Smooth muscle cell (in vitro differentiated cells): ENCODE results near the gene NHLRC2. TPM values are rescaled to one million over a fixed set of nuclear protein-coding genes. Genes with fewer than 3 reads are reported as not detected.

Experiments
- DNase-seq: peaks from one replicate; lab custom pipeline; 2025; ENCODE audit not compliant: unreplicated experiment; lab: John Stamatoyannopoulos, UW
- H2AFZ ChIP-seq: fragments of 200-600 bp; sonication (generic); 2 replicates; pipeline ENCODE4 v1.6.0; 2016; ENCODE audit warnings: antibody characterized with exemption, low read depth, mild to moderate bottlenecking
- H3F3A ChIP-seq: fragments of 200-600 bp; sonication (generic); 2 replicates; pipeline ENCODE4 v1.6.0; 2017; ENCODE audit warnings: antibody characterized with exemption, low read depth
- H3K27ac ChIP-seq: fragments of 200-600 bp; sonication (generic); 2 replicates; pipeline ENCODE4 v1.5.1; 2016; ENCODE audit warnings: low read depth, mild to moderate bottlenecking
- H3K27me3 ChIP-seq: fragments of 200-600 bp; sonication (generic); 2 replicates; pipeline ENCODE4 v1.6.1; 2016; ENCODE audit warnings: low read depth, mild to moderate bottlenecking
- H3K36me3 ChIP-seq: fragments of 200-600 bp; sonication (generic); 2 replicates; pipeline ENCODE4 v1.5.1; 2016; ENCODE audit warnings: low read depth
- H3K4me1 ChIP-seq: fragments of 200-600 bp; sonication (generic); 2 replicates; pipeline ENCODE4 v1.5.1; 2016; ENCODE audit warnings: low read depth
- H3K4me2 ChIP-seq: fragments of 200-600 bp; sonication (generic); 2 replicates; pipeline ENCODE4 v1.6.0; 2016; ENCODE audit warnings: mild to moderate bottlenecking
- H3K4me3 ChIP-seq: fragments of 200-600 bp; sonication (generic); 2 replicates; pipeline ENCODE4 v1.5.1; 2016; ENCODE audit warnings: mild to moderate bottlenecking
- H3K79me2 ChIP-seq: fragments of 200-600 bp; sonication (generic); 2 replicates; pipeline ENCODE4 v1.6.0; 2016; ENCODE audit warnings: low read depth, mild to moderate bottlenecking
- H3K9ac ChIP-seq: fragments of 200-600 bp; sonication (generic); 2 replicates; pipeline ENCODE4 v1.6.0; 2016; ENCODE audit warnings: low read depth
- H3K9me3 ChIP-seq: fragments of 200-600 bp; sonication (generic); replicated peaks from 2 replicates; pipeline ENCODE4 v1.5.1; 2016; ENCODE audit warnings: low read depth
- H4K20me1 ChIP-seq: fragments of 200-600 bp; sonication (generic); 2 replicates; pipeline ENCODE4 v1.6.0; 2016; ENCODE audit warnings: low read depth
- WGBS: methylation state at CpG from one replicate; pipeline ENCODE4 v1.1.7; 2016; ENCODE audit warnings: low lambda C conversion rate; 5-methylcytosine and 5-hydroxymethylcytosine counted together
- polyA plus RNA-seq: library from polyadenylated mRNA; unstranded; fragments of >200 nt; fragmentation: Nextera tagmentation; extraction: Ambion mirVana; gene quantifications from 2 replicates; pipeline ENCODE4 v1.2.1, GENCODE V29; 2016
- total RNA-seq: library from RNA; depleted of rRNA; stranded (reverse); fragments of >200 nt; gene quantifications from 2 replicates; pipeline ENCODE4 v1.2.3, GENCODE V29; 2014
- TF ChIP-seq, protein P1 (sequence below): fragments of 200-600 bp; sonication (generic); IDR thresholded peaks from 2 replicates; pipeline ENCODE4 v1.5.1; 2017; ENCODE audit warnings: borderline replicate concordance, mild to moderate bottlenecking, antibody characterized with exemption; ENCODE audit not compliant: insufficient read depth, poor library complexity, severe bottlenecking

Gene NHLRC2
- total and polyA plus RNA-seq, 2 experiments from 2014 or later = 5.1 to 14.4 TPM

- Histone ChIP-seq H2AFZ (no peak overlapping the region), H3F3A (no peaks in the 10 kb centered on the region), H3K27ac (no peak overlapping the region), H3K36me3 (no peaks in the 10 kb centered on the region), H3K79me2 (no peaks in the 10 kb centered on the region), H3K27me3 (no peaks in the 10 kb centered on the region), H3K4me2 (no peak overlapping the region), H3K4me1 (no peaks in the 10 kb centered on the region), H4K20me1 (no peaks in the 10 kb centered on the region), H3K4me3 (no peak overlapping the region), H3K9me3 (no peaks in the 10 kb centered on the region), H3K9ac (no peak overlapping the region)
- TF ChIP-seq, protein P1, sequence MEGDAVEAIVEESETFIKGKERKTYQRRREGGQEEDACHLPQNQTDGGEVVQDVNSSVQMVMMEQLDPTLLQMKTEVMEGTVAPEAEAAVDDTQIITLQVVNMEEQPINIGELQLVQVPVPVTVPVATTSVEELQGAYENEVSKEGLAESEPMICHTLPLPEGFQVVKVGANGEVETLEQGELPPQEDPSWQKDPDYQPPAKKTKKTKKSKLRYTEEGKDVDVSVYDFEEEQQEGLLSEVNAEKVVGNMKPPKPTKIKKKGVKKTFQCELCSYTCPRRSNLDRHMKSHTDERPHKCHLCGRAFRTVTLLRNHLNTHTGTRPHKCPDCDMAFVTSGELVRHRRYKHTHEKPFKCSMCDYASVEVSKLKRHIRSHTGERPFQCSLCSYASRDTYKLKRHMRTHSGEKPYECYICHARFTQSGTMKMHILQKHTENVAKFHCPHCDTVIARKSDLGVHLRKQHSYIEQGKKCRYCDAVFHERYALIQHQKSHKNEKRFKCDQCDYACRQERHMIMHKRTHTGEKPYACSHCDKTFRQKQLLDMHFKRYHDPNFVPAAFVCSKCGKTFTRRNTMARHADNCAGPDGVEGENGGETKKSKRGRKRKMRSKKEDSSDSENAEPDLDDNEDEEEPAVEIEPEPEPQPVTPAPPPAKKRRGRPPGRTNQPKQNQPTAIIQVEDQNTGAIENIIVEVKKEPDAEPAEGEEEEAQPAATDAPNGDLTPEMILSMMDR = no peak
- DNase-seq = no peak
Measured at GRCh38 chr10:113928830-113929229, 74.4 kb downstream of the NHLRC2 start.

- Histone ChIP-seq H2AFZ (no peak overlapping the region), H3K36me3 (no peaks in the 10 kb centered on the region), H3K27ac (no peak overlapping the region), H3K4me2 (peak overlapping the region; percentile 13), H3K4me3 (no peak overlapping the region), H4K20me1 (no peaks in the 10 kb centered on the region), H3K9me3 (no peaks in the 10 kb centered on the region), H3K79me2 (no peaks in the 10 kb centered on the region), H3K27me3 (no peaks in the 10 kb centered on the region), H3F3A (no peaks in the 10 kb centered on the region), H3K4me1 (no peaks in the 10 kb centered on the region), H3K9ac (no peak overlapping the region)
- TF ChIP-seq, protein P1 = no peak
- WGBS = 38% methylated on average over 6 of the region's 6 CpGs
- DNase-seq = no peak
Measured at GRCh38 chr10:113929522-113929921, 75.1 kb downstream of the NHLRC2 start.

GRCh38 chr10:113930482-113931057 lies 76.1 kb downstream of the NHLRC2 start:
- WGBS = 57% methylated on average over 3 of the region's 3 CpGs
- H4K20me1 ChIP-seq = no peaks in the 10 kb centered on the region
- H3K36me3 ChIP-seq = no peaks in the 10 kb centered on the region
- no peaks in the 10 kb centered on the region for H3F3A ChIP-seq
- no peaks in the 10 kb centered on the region for H3K4me1 ChIP-seq
- H3K27ac ChIP-seq = no peak overlapping the region
- H2AFZ ChIP-seq = no peak overlapping the region
- no peaks in the 10 kb centered on the region for H3K9me3 ChIP-seq
- H3K4me2 ChIP-seq = no peak overlapping the region
- no peak overlapping the region for H3K4me3 ChIP-seq
- no peaks in the 10 kb centered on the region for H3K27me3 ChIP-seq
- H3K79me2 ChIP-seq = no peaks in the 10 kb centered on the region
- no peak overlapping the region for H3K9ac ChIP-seq
- DNase-seq = no peak
- TF ChIP-seq, protein P1 = no peak

GRCh38 chr10:113932854-113933253 lies 78.4 kb downstream of the NHLRC2 start:
- TF ChIP-seq, protein P1 = no peak
- Histone ChIP-seq H3K4me1 (no peaks in the 10 kb centered on the region), H2AFZ (no peak overlapping the region), H3K4me3 (no peak overlapping the region), H3K9me3 (no peaks in the 10 kb centered on the region), H3K27me3 (no peaks in the 10 kb centered on the region), H3K9ac (no peak overlapping the region), H3K36me3 (no peaks in the 10 kb centered on the region), H4K20me1 (no peaks in the 10 kb centered on the region), H3F3A (no peaks in the 10 kb centered on the region), H3K4me2 (no peak overlapping the region), H3K79me2 (no peaks in the 10 kb centered on the region), H3K27ac (no peak overlapping the region)
- no peak for DNase-seq
- 85% methylated on average over 1 of the region's 1 CpG for WGBS
